HG03095 (cell line): ENCODE measurements around the gene GREB1L.

Experiments
- ATAC-seq: cut with Tn5 transposase; IDR thresholded peaks from one replicate; pipeline ENCODE4 v1.9.1; 2021; ENCODE audit warnings: moderate library complexity; ENCODE audit not compliant: unreplicated experiment

GREB1L gene

DNA sequence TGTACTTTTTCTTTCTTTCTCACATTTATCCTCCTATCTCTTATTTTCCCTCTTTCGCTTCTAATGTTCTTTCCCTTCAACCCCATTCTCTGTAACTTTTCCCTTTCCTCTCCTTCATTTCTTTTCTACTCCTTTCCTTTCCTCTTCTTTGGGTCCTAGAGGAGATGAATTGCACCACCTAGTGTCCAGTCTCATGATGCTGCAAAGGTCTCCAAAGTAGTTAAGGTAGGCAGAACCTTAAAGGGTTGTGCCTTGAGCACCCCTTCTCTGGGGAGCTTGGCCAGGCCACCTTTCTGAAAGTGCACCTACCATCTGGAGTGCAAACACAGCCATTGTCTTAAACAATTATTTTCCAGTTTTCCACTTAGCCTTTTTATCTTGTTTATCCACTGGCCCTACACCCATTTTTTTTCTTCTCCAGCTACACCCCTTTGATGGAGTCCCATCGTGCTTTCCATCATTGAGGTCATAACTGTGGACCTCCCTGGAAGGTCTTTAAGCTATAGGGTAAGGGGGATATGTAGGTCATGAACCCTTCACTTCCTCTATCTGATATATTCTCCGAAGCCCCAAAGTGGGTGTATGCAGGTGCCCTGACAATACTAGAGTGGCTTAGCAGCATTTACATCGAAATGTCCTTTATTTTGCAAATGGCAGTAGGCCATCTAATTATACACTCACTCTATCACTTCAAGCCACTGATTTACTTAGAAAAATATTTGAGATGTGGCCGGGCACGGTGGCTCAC, 202.6 kb downstream of the GREB1L start:
- ATAC-seq = no peak

DNA sequence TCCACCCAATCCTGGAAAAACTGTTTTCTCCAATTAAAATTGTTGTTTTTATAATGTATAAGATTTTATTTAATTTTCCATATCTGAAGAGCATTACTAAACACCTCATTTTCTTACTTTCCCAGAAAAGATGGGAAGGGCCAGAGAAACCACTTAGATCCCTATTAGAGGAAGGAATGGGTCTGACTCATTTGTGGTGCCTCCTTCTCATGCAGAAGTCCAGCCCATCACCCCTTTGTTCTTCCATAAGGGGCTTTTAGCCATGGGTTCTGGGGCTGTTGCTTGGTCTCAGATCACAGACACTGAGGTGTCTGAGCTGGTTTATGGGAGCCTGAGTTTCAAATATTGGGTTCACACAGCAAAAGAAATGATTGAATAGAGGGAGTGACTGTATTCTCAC, 206.3 kb downstream of the GREB1L start:
- ATAC-seq = no peak

DNA sequence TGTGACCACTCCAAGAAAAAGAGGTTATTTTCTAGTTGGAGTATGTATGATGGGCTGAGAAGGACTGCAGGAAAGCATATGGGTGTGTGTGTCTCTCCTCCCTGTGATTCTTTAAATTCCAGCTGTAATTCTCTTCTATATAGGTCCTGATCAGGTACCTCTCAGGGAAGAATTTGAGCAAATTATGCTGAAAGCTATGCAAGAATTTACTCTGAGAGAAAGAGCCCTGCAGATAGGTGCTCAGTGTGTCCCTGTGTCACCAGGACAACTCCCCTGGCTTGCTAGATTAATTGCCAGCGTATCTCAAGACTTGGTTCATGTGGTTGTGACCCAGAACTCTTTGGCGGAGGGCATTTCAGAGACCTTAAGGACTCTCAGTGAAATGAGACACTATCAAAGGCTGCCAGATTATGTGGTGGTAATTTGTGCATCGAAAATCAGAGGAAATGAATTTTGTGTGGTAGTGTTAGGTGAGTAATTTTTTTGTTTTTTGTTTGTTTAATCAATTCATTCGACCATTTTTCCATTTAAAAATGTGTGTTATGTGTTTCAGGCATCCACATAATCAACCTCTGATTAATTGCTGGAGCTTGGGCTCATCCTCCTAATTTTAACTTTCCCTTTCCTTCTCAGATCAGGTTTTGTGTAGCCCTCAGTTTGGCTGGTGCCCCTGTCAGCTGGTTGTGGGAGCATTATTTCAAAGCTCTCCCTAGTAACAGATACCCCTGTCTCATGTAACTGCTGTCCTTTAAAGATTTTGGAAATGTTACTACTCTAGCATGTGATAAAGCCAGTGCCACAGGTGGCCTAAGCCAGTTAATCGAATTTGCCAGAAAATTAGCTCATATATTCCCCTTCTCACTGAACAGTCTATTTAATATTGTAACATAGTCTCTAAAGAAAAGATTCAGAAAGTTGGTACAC, 207.6 kb downstream of the GREB1L start:
- ATAC-seq = no peak

DNA sequence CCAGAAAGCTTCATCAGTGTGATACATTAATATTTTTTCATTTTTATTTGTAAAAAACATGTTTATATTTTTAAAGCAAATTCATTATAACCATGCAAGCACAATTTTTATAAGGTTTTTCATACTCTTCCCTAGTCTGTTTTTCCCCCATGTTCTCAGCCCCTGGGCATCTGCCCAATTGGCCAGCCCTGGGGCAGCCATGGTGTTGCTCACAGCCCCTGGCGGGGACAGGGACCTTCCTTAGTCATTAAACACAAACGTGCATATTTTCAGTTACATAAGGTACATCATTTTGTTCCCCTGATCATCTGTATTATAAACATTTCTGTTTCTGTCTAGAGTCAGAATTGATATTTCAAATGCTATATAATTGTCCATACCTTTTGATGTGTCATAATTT, 208.5 kb downstream of the GREB1L start:
- no peak for ATAC-seq

DNA sequence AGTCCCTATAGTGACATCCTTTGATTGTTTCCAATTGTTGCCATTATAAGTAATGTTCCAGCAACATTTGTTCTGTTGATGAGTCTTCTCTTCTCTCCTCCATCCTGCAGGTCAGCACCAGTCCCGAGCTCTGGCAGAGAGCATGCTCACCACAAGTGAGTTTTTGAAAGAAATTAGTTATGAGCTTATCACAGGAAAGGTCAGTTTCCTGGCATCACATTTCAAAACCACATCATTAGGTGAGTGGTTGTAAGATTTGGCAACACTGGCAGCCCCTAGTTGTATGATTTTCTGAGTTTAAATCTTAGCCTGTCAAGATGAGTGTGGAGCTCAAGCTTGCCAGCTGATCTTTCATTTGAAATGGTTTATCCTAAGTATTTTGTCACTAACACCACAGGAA, 208.9 kb downstream of the GREB1L start:
- ATAC-seq = no peak

DNA sequence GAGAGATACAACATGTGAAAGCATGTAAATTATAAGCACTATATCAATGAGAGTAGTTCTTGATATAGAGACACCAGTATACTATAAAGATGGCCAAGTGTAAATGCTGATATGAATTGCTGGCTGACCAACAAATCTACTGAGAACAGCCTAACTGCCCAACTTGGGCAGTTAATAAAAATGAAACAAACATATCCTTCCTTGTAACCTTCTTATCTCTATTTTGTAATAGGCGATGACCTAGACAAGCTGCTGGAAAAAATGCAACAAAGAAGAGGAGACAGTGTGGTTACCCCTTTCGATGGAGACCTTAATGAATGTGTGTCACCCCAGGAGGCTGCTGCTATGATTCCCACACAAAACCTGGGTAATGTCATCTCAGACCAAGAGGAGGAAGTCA, 209.8 kb downstream of the GREB1L start:
- no peak for ATAC-seq

DNA sequence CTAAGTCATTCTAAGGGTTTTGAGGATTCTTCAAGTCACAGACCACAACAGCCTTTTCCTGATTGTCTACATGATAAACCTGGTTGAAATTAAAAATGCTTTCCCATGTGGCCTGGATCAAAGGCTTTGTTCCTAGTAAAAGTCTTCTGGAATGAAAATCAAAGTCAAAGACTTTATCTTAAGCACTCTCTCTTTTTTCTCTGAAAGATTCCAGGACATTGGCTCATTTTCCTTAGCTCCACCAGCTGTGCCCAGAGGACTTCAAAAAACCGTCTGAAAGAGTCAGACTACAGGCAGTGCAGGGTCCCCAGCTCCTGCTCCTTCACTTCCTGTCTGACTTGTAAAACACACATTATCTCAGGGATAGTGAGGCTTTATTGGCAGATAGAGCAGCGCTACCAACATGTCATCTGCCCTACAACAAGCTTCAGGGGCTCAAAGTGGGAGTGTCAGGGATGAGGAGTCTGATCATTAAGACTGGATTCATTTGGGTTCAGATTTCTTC, 210.3 kb downstream of the GREB1L start:
- ATAC-seq = no peak

DNA sequence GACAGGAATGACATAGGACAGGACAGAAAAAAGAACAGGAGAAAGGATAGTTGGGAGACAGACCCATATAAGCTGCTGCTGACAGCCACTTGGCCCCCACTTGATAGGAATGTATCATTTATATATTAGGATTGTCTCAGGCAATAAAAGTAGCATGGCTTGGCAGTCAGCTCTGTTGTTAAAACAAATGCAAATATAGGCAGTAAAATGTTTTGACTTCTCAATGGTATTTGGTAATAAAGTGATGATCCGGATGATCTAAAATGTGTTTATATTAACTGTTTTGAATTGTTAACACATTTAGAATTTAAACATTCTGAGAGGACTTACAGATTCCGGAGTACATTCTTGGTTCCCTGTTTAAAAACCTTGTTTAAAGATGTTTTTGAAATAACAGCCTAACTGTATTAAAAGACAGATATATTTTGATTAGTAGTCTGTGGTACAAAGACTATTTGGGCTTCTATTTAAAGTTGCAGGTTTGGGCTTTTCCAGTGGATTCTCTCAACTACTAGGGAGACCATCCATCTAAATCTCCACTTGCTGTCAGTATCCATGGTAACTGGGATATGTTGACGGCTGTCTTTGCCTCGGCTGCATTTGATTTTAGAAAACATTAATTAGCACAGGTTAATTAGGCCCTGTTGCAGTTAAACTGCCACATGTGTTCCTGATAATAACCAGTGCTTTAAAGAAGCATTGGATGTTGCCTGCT, 210.9 kb downstream of the GREB1L start:
- ATAC-seq = no peak

DNA sequence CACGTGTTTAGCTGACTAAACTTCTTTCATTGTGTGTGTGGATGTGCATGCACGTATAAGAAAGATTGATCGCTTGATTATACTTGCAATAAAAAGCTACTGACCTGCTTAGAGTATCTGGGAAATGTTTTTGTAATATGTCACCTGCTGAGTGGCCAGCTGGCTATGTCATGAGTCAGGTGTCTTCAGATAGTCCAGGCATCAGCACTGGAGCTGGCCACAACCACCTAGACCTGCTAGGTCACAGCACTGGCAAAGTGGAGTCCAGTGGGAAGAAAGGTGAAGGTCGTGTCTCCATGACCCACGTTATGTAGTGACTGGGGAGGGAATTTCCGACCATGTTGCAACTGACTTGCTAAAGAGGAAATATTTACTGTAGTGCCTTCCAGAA, 211.5 kb downstream of the GREB1L start:
- no peak for ATAC-seq

DNA sequence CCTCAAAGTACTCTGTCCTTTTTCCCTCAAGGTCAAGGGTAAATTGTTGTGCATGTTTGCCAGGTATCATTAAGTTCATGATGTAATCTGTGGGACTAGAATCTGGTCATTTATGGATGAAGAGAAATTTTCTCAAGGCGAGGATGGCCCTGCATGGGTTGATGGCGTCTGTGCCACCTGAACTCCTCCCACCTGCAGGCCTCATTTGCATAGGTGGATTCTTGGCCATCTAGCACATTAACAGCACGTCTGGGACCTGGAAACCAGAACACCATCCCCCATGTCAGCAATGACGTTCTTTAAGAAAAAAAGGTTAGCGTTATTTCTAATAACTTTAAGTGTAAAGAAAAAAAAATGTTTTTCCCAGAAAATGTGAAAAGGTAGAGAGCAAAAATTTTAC, 212.7 kb downstream of the GREB1L start:
- ATAC-seq = no peak

DNA sequence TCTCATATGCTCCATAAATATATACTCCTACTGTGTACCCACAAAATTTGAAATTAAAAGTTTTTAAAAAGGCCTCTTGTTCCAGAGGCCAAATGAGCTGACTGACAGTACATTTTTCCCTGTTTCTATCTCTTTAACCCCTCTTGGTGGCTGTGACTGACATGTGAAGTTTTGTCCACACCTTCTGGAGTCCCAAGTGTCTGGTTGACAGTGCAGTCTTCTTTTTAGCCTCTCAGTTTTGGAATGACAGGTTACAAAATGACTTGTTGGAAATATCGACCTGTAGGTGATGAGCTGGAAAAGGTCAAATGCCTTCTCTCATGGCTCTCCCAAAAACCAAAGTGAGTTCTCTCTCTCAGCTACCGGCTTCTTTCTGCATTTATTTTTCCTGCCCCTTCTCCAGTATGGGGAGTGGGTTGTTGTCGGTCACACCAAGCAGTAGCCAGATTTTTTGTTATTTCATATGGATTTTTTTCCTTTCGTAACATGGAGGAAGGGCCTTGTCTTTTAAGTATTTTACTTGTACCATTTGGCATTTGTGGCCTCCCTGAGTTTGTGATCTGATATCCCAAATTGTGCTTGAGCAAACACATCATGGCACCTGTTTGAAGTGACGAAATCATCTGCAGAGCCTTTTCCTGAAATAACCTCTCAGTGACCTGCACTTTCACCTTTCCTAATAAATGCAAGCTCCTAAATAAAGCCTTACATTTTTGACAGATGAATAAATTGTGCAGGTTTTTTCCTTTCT, 214.6 kb downstream of the GREB1L start:
- no peak for ATAC-seq

DNA sequence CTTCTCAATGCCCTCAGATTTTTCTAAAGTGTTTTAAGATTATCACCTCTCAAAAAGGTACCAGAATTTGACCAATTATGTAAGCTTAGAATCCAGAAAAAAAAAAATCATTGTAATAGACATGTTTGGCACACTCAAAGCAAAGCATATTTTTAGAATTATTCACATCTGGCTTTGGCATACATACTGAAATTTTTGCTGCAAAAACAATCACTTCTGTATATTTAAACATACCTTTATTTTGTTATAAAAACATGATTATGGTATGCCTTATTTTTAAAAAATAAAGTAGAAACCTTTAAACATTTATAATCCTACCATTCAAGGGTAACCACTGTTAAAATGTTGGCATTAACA, 215.1 kb downstream of the GREB1L start:
- ATAC-seq = no peak

DNA sequence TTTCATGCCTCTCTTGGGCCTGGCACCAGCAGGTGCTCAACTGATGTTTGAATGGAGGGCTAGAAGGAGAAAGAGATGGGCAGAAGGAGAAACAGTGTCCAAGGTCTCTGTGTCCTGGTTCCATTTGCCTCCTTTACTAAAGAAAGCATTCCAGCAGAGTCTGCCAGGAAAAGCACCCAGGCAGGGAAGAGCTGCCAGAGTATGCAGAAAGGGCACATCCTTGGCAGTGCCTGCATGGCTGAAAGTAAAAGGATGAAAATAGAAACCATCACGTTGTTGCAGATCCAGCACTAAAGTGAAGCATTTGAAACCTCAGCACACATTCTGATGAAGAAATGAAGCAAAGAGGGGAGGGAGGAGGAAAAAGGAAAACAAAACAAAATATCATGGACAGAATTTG, 216.3 kb downstream of the GREB1L start:
- ATAC-seq = no peak

DNA sequence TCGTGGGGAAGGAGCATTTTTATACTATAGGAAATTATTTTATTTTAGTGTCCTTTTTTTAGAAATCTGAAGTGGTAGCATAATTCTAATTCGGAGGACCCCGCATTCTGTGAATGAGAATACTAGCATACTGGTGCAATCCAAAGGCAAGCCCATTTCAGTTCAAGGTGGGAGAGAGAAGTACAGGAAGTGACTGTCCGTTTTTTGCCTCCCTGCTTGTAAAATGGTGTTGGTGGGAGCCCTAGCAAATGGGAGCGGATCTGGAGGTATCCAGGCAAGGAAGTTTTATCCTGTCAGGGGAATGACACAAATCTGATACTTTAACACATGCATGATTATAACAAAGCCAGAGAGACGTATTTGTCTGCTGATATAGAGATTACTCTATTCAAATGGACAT, 216.8 kb downstream of the GREB1L start:
- no peak for ATAC-seq

DNA sequence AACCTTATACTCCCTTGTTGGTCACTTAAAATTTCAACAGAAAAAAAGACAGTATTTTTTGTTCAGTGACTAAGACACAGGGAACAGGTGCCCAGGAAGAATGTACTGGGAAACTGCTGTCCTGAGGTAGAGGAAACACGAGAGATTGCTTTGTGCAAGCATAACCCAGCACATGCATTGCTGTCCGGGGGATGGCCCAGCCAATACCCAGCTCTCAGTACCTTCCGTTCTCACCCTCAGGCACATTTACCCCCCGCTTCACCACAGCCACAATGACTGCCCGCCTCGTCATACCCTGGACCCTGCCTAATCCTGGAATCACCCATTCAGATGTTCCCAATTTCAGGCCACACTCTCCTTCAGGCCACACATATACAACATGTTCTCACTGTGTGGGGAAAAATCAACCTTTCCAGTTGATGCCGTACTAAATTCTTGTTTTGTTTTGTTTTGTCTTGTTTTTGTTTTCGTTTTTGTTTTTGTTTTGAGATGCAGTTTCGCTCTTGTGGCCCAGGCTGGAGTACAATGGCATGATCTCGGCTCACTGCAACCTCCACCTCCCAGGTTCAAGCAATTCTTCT, 217.8 kb downstream of the GREB1L start:
- ATAC-seq = no peak

DNA sequence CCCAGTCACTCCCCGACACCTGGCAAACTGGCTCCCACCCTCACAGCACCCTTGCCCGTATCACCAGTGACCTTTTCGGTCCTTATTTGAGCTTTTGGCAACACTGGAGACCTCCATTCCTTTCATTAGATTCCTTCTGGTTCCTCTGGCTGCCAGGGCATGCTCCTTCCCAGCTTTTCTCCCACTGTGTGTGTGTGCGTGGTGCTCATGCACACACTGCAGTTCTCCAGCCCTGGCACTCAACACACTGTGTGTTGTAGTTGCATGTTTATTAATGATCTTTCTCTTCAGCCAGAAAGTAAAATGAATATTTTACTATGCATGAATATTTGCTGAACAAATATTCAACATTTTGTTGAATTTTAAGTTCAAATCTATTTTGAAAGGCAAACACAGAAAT, 219.4 kb downstream of the GREB1L start:
- ATAC-seq = no peak

DNA sequence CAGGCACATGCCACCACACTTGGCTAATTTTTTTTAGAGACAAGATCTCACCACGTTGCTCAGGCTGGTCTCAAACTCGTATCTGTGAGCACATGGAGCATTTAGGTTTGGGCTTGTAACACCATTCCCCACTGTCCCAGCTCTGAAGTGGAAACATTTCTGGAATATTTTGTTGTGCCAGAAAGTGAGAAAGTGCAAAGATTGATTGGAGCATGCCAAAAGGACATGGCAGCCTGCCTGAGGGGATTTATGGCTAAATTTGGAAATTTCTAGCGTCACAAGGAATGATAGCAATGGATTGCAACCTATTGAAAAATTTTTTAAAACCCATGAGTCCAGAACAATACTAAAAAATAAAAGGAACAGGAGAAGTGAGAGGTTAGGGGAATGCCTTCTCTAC, 221.7 kb downstream of the GREB1L start:
- no peak for ATAC-seq

DNA sequence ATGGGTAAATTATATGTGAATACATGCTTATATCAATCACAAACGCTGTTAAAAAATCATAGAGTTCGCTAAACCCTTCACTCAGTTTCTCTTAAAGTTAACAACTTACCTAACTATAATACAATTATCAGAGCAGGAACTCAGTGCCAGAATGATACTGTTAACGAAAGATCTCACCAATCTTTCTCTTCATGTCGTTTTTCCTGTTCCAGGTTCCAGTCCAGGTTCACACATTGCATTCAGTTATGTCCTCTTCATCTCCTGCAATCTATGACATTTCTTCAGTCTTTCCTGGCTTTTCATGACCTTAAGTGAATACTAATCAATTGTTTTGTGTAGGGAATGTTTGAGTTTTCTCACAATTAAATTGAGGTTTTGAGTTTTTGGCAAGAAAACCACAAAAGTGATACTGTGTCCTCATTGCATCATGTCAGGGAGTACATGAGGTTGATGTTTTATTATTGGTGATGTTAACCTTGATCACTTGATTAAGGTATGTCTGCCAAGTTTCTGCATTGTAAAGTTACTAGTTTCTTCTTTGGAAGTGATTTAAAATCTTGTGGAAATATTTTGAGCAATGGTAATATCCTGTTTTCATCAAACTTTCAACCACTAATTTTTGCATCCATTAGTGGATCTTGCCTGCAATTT, 226.6 kb downstream of the GREB1L start:
- ATAC-seq = no peak

DNA sequence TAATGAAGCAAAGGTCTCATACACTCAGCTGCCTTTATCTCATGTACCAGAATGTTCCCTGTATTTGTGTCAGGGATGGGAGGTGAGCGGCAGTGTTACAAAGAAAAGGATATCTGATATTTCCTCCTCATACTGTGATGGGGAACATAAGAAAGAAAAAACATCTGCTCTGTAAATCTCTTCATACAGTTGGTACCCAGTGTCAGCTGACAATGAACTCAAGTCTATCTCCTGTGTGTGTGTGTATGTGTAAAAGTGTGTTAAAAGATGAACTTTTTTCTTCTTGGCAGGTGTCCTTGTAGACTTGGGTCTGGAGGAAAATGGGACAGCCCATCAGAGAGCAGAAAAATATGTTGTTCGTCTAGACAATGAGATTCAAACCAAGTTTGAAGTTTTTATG, 230.7 kb downstream of the GREB1L start:
- no peak for ATAC-seq

DNA sequence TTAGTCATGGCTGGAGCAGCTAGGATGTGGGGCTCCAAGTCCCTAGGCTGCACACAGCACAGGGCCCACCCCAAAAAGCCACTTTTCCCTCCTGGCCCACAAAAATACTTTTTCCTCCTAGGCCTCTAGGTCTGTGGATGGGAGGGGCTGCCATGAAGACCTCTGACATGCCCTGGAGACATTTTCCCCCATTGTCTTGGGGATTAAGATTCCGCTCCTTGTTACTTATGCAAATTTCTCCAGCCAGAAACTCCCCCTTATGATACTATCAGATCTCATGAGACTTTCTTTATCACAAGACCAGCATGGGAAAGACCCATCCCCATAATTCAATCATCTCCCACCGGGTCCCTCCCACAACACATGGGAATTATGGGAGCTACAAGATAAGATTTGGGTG, 232.6 kb downstream of the GREB1L start:
- no peak for ATAC-seq
